Neural cell (in vitro differentiated cells): ENCODE results near the gene ZNF775.

Experiments
- EP300 ChIP-seq: fragments of 450-650 bp; conservative IDR thresholded peaks from 2 replicates; pipeline ENCODE4 v1.6.1; 2014; ENCODE audit warnings: antibody characterized with exemption, mild to moderate bottlenecking, moderate library complexity; ENCODE audit not compliant: poor library complexity, severe bottlenecking
- MXI1 ChIP-seq: fragments of 450-650 bp; conservative IDR thresholded peaks from 2 replicates; pipeline ENCODE4 v1.6.1; 2014; ENCODE audit warnings: antibody characterized with exemption, mild to moderate bottlenecking; ENCODE audit not compliant: poor library complexity, severe bottlenecking
- SMC3 ChIP-seq: fragments of 450-650 bp; conservative IDR thresholded peaks from 2 replicates; pipeline ENCODE4 v1.6.1; 2014; ENCODE audit warnings: antibody characterized with exemption, mild to moderate bottlenecking, moderate library complexity; ENCODE audit not compliant: poor library complexity
- TAF1 ChIP-seq: IDR thresholded peaks from 2 replicates; pipeline ENCODE4 v1.6.1; 2012; ENCODE audit warnings: low read depth
- TF ChIP-seq, protein P1 (sequence below): fragments of 450-650 bp; IDR thresholded peaks from 2 replicates; pipeline ENCODE4 v1.5.1; 2014; ENCODE audit warnings: antibody characterized with exemption, mild to moderate bottlenecking, moderate library complexity; ENCODE audit not compliant: poor library complexity, severe bottlenecking

DNA sequence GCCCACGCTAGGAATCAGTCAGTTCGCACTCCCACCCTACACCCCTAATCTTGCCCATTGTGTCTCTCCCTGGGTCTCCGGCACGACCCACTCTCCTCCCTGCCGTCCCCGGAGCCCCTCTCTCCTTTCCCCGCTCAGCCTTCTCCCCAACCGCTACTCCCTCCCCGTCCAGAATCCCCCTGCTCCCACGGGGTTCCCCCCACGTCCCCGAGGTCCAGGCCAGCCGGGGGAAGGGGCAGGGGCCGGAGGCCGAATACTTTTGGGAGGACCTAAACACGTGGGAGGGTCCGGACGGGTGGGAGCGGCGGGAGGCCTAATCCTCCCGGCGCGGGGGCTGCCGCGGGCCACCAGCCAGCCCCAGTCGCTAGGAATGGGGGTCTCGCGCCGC, 38.3 kb upstream of the ZNF775 start:
- no peak for TF ChIP-seq TAF1
- TF ChIP-seq, protein P1, sequence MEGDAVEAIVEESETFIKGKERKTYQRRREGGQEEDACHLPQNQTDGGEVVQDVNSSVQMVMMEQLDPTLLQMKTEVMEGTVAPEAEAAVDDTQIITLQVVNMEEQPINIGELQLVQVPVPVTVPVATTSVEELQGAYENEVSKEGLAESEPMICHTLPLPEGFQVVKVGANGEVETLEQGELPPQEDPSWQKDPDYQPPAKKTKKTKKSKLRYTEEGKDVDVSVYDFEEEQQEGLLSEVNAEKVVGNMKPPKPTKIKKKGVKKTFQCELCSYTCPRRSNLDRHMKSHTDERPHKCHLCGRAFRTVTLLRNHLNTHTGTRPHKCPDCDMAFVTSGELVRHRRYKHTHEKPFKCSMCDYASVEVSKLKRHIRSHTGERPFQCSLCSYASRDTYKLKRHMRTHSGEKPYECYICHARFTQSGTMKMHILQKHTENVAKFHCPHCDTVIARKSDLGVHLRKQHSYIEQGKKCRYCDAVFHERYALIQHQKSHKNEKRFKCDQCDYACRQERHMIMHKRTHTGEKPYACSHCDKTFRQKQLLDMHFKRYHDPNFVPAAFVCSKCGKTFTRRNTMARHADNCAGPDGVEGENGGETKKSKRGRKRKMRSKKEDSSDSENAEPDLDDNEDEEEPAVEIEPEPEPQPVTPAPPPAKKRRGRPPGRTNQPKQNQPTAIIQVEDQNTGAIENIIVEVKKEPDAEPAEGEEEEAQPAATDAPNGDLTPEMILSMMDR = no peak
- no peak for TF ChIP-seq SMC3
- TF ChIP-seq EP300 = no peak
- no peak for TF ChIP-seq MXI1
